Adrenal gland (tissue), 12 donors: Measurements from ENCODE around the gene HSP90AB1. TPM values are rescaled to one million over a fixed set of nuclear protein-coding genes. Genes with fewer than 3 reads are reported as not detected.

Source experiments
- DNase-seq, 7 donors: peaks; one replicate each; pipeline ENCODE4 v3.0.0-alpha.2; 2019 to 2020
- H3K27ac ChIP-seq, 5 donors: fragments of 200-600 bp; sonication (generic) in 4 of 5; 1 replicate in 3 of 5; 2 replicates in 2 of 5; pipeline versions ENCODE4 v1.5.1 to v1.8.0; 2016 to 2020; ENCODE audit warnings: mild to moderate bottlenecking in 1 of 5
- H3K27me3 ChIP-seq: fragments of 200-600 bp; 2 replicates; pipeline ENCODE4 v1.8.0; 2021
- H3K36me3 ChIP-seq, 2 donors: fragments of 200-600 bp; replicated peaks in 1 of 2; 1 replicate in 1 of 2; 2 replicates in 1 of 2; pipeline versions ENCODE4 v1.5.1 to v1.8.0; 2018 to 2022
- H3K4me1 ChIP-seq, 2 donors: fragments of 200-600 bp; replicated peaks in 1 of 2; 1 replicate in 1 of 2; 2 replicates in 1 of 2; pipeline versions ENCODE4 v1.5.1 to v1.8.0; 2018 to 2021
- H3K4me3 ChIP-seq, 4 donors: fragments of 200-600 bp; sonication (generic) in 3 of 4; one replicate each; pipeline ENCODE4 v1.5.1; 2016 to 2018
- H3K9me3 ChIP-seq, 3 donors: fragments of 200-600 bp; sonication (generic) in 1 of 3; replicated peaks in 1 of 3; 1 replicate in 2 of 3; 2 replicates in 1 of 3; pipeline versions ENCODE4 v1.5.1 to v1.8.0; 2016 to 2021
- CTCF ChIP-seq, 6 experiments: fragments of 450-650 bp in 4 of 6; fragments of 200-600 bp in 2 of 6; sonication (generic) in 1 of 6; IDR thresholded peaks; 1 replicate in 5 of 6; 2 replicates in 1 of 6; pipeline versions ENCODE4 v1.5.1 to v1.8.0; 2016 to 2021; ENCODE audit warnings: antibody characterized with exemption in 6 of 6, mild to moderate bottlenecking in 2 of 6, moderate library complexity in 1 of 6
- POLR2A ChIP-seq, 2 donors: fragments of 450-650 bp; IDR thresholded peaks; one replicate each; pipeline ENCODE4 v1.6.1; 2017; ENCODE audit warnings: antibody characterized with exemption in 2 of 2, mild to moderate bottlenecking in 2 of 2, moderate library complexity in 1 of 2
- WGBS, 4 donors: extraction: QIAGEN DNeasy Blood & Tissue Kit in 2 of 4; methylation state at CpG; one replicate each; pipeline versions ENCODE4 v1.1.5 to v1.1.7; 2013 to 2017; 5-methylcytosine and 5-hydroxymethylcytosine counted together
- intact Hi-C, 2 donors: fragments of 100-400 bp; cut with DNase I; formaldehyde crosslinking; loops; one replicate each; pipeline versions ENCODE4 v1.14.1 to v1.15.0; 2022 to 2023
- polyA plus RNA-seq, 3 donors: library from polyadenylated mRNA; stranded (reverse); fragments of 200-250 nt in 2 of 3; fragments of 350-450 nt in 1 of 3; fragmentation: Illumina TruSeq in 1 of 3; extraction: RNeasy Lipid Tissue Mini Kit (QIAGEN cat#74804) in 1 of 3; gene quantifications; one replicate each; pipeline ENCODE4 v1.2.3, GENCODE V29; 2013 to 2014
- total RNA-seq, 9 donors: library from RNA; depleted of rRNA in 4 of 9; stranded (reverse); fragments of >200 nt in 4 of 9; fragments of 120-200 nt in 1 of 9; fragmentation: NEBNext Ultra II Directional in 1 of 9; extraction: Animal tissue kit (Norgen Biotek cat#: 25700) in 1 of 9; gene quantifications; one replicate each; pipeline versions ENCODE4 v1.1.0 to v1.2.4, GENCODE V29; 2013 to 2023
- donor health status: healthy with polysubstance abuse.
- donor health status: Bipolar disorder and iron deficiency.
- donor health status: DM: yes; HTN: yes; CAD: no.
- donor health status: DM: no; HTN: no; CAD: no.
- donor health status: DM: no; HTN: no; CAD: no.
- donor health status: DM: yes; HTN: yes; CAD: no.

The HSP90AB1 gene
- total and polyA plus RNA-seq, 12 donors: 275 to 2,249 (median 857) TPM

- peak in 5 of 6 experiments; percentile 22 to 43 (median 38) for TF ChIP-seq CTCF (IDR thresholded peaks at IDR 0.05)
- TF ChIP-seq POLR2A (IDR thresholded peaks at IDR 0.05): no peak
- intact Hi-C loops: no loop called here
- Histone ChIP-seq H3K4me3 (no peak overlapping the region), H3K9me3 (no peaks in the 10 kb centered on the region), H3K27me3 (no peaks in the 10 kb centered on the region), H3K4me1 (peaks cover 19 to 54% of the 10 kb centered on the region in 2 donors), H3K27ac (no peak overlapping the region), H3K36me3 (peaks cover 0 to 71% of the 10 kb centered on the region in 2 donors)
- DNase-seq: peak in 2 of 7 donors; percentile 64 to 70
- WGBS, 4 donors: 62 to 70% (median 63%) methylated on average over 10 of the region's 10 CpGs
These were observed 6.6 kb downstream of the HSP90AB1 start for GRCh38 chr6:44253307-44254101.

- DNase-seq: no peak
These were observed 7.5 kb downstream of the HSP90AB1 start for GRCh38 chr6:44254191-44255104.

GRCh38 chr6:44255105-44255808 is 8.4 kb downstream of the HSP90AB1 start:
- no peaks in the 10 kb centered on the region for H3K9me3 ChIP-seq
- peaks cover 13 to 37% of the 10 kb centered on the region in 2 donors for H3K4me1 ChIP-seq
- H3K4me3 ChIP-seq: no peak overlapping the region
- no peak for TF ChIP-seq POLR2A (IDR thresholded peaks at IDR 0.05)
- TF ChIP-seq CTCF (IDR thresholded peaks at IDR 0.05): no peak
- intact Hi-C loops: no loop called here
- 52 to 72% (median 64%) methylated on average over 14 to 16 of the region's 16 CpGs for WGBS, 4 donors
- H3K27ac ChIP-seq: peak overlapping the region in 2 of 5 donors; percentile 85 to 92
- peaks cover 0 to 59% of the 10 kb centered on the region in 2 donors for H3K36me3 ChIP-seq
- H3K27me3 ChIP-seq: no peaks in the 10 kb centered on the region
- DNase-seq: peak in 1 of 7 donors; percentile 44

More at GRCh38 chr6:44254191-44255104, 7.5 kb downstream of the HSP90AB1 start:
- H3K27ac ChIP-seq: no peak overlapping the region
- no peak overlapping the region for H3K4me3 ChIP-seq
- H3K4me1 ChIP-seq: peaks cover 13 to 45% of the 10 kb centered on the region in 2 donors
- H3K27me3 ChIP-seq: no peaks in the 10 kb centered on the region
- peaks cover 0 to 61% of the 10 kb centered on the region in 2 donors for H3K36me3 ChIP-seq
- intact Hi-C loops: no loop called here
- WGBS, 4 donors: 71 to 85% (median 76%) methylated on average over 12 of the region's 12 CpGs
- H3K9me3 ChIP-seq: no peaks in the 10 kb centered on the region
- TF ChIP-seq CTCF (IDR thresholded peaks at IDR 0.05) (no peak), POLR2A (IDR thresholded peaks at IDR 0.05) (no peak)
